Activated T-cell treated with anti-CD3 and anti-CD28 coated beads for 48 hours (primary cell): Measurements from ENCODE around the gene CTAG1A.
"Not testable (repeated sequence)": the region's sequence is repeated elsewhere in the genome, so short reads cannot be mapped to it uniquely, and the experiment has no call there.

ENCODE experiments used
- DNase-seq: peaks from one replicate; pipeline ENCODE4 v3.0.0-alpha.2; 2020; ENCODE audit warnings: low read depth

CTAG1A gene

DNA sequence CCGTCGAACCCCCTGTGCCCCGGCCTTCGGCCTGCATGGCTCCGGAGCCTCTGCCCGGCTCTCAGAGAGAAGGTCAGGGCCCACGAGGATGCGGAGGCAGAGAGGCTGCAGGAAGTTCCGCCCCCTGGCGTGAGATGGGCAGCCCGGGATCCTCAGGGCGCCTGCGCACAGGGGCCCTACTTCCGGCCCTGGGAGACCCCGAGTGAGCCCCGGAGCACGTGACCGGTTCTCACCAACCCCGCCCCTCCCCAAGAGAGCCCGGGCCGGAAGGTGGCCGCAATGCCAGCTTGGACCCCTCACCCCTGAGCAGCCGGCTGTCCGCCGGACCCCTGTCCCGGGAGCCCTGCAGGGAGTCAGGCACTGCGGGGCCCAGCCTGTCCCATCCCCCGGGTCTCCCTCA lies 34.2 kb downstream of the CTAG1A start, which contains the start of gene CTAG1B:
TSS of gene CTAG1B (minus strand) at position 101 of the 400 bp plus-strand sequence. CDS start at position 37, 64 bp downstream.
- DNase-seq, result not testable (repeated sequence)

DNA sequence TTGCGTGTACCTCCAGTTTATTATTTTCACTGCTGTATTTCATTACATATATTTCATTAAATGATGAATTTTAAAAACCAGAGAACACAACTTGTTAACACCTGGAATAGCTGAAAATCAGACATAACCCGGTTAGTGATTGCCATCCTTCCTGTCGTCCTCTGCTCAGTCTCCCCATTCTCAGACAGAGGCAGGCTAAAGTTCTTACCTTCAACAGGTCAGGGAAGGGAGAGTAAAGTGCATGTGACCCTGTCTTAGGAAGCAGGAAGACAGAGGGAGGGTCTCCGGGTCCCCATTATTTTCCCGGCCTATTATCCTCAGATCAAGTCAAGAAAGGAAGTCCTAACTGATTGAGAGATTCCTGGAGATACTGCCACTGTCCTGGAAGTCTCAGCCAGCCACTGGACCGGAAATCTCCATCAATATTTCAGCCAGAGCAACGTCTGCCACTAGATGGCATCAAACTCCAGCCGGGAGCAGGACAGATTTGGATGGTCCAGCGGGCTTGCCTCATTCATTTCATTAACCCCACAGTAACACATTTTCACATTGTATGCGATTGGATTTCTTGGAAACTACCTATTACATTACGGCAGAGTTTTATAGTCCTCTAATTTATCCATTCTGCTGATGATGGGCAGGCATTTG lies 36.0 kb downstream of the CTAG1A start:
- DNase-seq, result not testable (repeated sequence)

DNA sequence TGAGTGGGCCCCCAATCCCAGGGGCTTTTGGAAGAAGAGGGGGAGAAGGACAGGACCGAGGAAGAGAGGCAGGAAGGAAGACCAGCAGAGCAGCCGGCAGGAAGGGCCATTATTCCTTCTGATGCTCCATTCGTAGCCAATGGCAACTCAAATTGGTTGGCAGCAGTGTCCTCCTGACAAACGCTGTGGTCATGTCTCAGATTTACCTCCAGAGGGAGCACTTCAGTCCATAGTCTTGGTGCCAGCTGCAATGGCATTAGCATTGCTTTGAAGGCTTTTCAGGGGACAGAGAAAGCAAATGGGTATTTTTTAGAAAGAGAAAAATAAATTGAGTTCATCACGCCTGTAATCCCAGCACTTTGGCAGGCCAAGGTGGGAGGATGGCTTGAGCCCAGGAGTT lies 44.0 kb downstream of the CTAG1A start:
- not testable (repeated sequence) for DNase-seq

DNA sequence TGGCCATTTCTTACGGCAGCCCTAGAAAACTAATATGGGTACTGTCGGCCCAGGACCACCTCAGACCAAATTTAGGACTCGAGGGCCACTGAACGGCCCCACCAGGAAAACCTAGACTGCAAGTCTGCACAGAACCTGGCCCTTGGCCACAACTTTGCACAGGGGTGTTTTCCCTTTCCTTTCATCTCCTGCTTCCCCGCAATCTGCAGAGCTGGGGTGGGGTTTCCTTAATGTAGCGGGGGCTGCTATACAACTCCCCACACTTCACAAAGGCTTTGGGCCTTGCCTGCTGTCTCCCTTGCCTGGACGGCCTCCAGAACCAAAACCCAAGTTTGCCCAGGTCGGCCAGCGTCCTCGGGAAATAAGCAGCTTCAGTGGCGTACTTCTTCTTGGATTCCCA lies 46.0 kb downstream of the CTAG1A start:
- DNase-seq, result not testable (repeated sequence)

DNA sequence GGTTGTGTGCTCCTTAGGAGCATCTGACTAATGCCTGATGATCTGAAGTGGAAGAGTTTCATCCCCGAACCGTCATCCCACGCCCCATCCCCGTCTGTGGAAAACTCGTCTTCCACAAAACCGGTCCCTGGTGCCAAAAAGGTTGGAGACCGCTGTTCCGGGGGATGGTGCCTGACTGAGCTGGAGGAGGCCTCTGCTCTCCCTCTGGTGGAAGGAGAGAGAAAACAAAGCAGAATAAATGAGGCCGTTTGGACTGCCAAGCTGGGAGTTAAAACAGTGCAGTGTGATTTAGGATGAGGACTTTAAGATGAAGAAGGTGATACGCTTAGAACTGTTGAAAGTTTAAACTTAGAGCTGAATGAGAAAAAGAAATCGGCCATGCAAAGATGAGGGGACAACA lies 48.7 kb downstream of the CTAG1A start:
- not testable (repeated sequence) for DNase-seq
